GM20431 (cell line): ENCODE results near the gene NKRF.

Experiments
- in situ Hi-C: fragments of 300-500 bp; cut with MseI, MboI; formaldehyde crosslinking; loops from one replicate; pipeline ENCODE4 v1.15.0; 2020; ENCODE audit warnings: low sequenced_read_pairs; ENCODE audit not compliant: unreplicated experiment

NKRF gene

GRCh38 chrX:119617517-119618164 is 11.4 kb upstream of the NKRF start:
- in situ Hi-C loops: no loop called here

GRCh38 chrX:119614776-119615175 is 8.6 kb upstream of the NKRF start:
- in situ Hi-C loops: no loop called here

- in situ Hi-C loops: no loop called here
Observed at GRCh38 chrX:119607018-119607389, 780 bp upstream of the NKRF start.

GRCh38 chrX:119605464-119606279 is 552 bp downstream of the NKRF start:
- in situ Hi-C loops: no loop called here

GRCh38 chrX:119604766-119605463 is 1.3 kb downstream of the NKRF start:
- in situ Hi-C loops: no loop called here

- in situ Hi-C loops: no loop called here
Observed at GRCh38 chrX:119602701-119603255, 3.4 kb downstream of the NKRF start.

GRCh38 chrX:119589810-119590209 is 16.4 kb downstream of the NKRF start:
- in situ Hi-C loops: no loop called here

- in situ Hi-C loops: no loop called here
Observed at GRCh38 chrX:119583431-119584059, 22.7 kb downstream of the NKRF start.

GRCh38 chrX:119579414-119579813 is 26.8 kb downstream of the NKRF start:
- in situ Hi-C loops: no loop called here

GRCh38 chrX:119574394-119575266 is 31.6 kb downstream of the NKRF start, which contains the start of gene UBE2A:
Gene UBE2A (plus strand): TSS chrX:119574563. CDS start chrX:119574712, 149 bp downstream.
- in situ Hi-C loops: no loop called here

GRCh38 chrX:119573840-119574393 is 32.3 kb downstream of the NKRF start:
- in situ Hi-C loops: no loop called here

- in situ Hi-C loops: no loop called here
Observed at GRCh38 chrX:119573222-119573621, 33.0 kb downstream of the NKRF start.

- in situ Hi-C loops: no loop called here
Observed at GRCh38 chrX:119570351-119570835, 35.8 kb downstream of the NKRF start.

GRCh38 chrX:119565107-119565663 is 41.0 kb downstream of the NKRF start, which contains the start of gene STEEP1:
Gene STEEP1 (minus strand): TSS chrX:119565409. CDS start chrX:119565355, 54 bp downstream.
- in situ Hi-C loops: no loop called here

- in situ Hi-C loops: no loop called here
Observed at GRCh38 chrX:119552508-119552907, 53.7 kb downstream of the NKRF start.

GRCh38 chrX:119549327-119550016 is 56.8 kb downstream of the NKRF start:
- in situ Hi-C loops: no loop called here

- in situ Hi-C loops: no loop called here
Observed at GRCh38 chrX:119541188-119541587, 65.0 kb downstream of the NKRF start.

GRCh38 chrX:119539872-119540271 is 66.4 kb downstream of the NKRF start:
- in situ Hi-C loops: no loop called here
